GM19438 (cell line): ENCODE measurements around the gene CFAP77.

ENCODE experiments used
- ATAC-seq: cut with Tn5 transposase; IDR thresholded peaks from one replicate; pipeline ENCODE4 v1.9.1; 2021; ENCODE audit warnings: low read depth; ENCODE audit not compliant: unreplicated experiment

The CFAP77 gene

DNA sequence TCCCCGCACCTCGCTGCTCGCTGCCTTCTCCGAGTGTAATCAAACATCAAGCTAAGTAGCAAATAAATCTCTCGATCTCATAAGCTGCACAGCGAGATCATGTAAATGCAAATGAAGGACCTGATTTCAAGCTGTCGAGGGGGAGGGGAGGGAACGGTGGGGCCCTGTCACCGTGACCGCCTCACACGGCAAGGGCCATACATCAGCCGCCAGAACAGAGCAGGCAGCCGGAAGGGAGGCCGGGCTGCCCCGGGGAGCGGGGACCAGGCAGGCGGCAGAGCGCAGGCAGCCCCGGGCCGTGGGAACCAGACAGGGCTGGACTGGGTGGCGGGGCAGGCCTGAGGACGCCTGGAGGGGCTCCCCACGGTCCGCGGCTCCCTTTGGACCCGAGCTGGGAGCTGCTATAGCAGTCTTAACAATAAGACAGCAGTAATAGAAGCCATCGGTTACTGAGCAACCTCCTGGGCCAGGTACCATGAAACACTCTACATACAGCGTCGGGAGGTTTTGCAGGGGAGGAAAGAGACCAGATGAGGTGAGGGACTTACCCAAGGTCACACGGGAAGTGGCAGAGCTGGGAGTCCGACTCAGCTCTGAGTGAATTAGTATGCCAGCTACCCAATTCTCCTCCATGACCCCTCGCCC, 76.8 kb downstream of the CFAP77 start:
- ATAC-seq, result no peak

- no peak for ATAC-seq
These were observed 77.4 kb downstream of the CFAP77 start for GRCh38 chr9:132487351-132487791.

- no peak for ATAC-seq
These were observed 78.0 kb downstream of the CFAP77 start for GRCh38 chr9:132487980-132488535.

DNA sequence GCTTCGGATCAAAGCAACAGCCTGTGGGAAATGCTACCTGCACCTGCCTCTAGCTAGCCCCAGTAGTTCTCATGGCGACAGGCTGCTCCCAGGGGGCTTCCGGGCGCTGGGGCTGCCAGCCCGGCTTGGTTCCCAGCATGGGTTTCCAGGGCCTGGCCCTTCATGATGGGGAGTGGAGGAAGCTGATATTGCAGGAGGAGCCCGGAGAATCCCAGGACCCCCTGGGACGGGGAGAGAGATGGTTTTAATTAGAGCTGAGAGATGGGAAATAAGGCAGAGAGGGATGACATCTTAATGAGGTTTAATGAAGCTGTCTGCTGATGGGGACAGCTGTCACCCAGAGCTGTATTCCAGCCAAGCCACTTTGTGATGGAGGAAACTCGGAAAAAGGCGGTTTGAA, 78.6 kb downstream of the CFAP77 start:
- no peak for ATAC-seq

DNA sequence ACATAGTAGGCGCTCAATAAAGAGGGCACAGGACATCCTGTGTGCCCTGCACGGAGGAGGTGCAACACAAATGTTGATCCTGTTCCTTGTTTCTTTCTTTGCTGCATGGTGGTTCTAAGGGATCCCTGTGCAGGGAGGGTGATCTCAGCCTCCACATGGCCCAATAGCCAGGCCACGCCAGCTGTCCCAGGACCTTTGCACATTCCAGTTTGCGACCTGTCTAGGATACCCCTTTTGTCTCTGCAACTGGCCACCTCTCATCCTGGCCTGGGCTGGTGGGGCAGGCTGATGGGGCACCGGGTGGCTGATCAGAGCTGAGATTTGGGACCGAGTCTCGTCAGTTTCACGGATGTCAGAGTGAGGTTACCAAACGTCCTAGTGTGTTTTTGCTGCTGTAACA, 79.5 kb downstream of the CFAP77 start:
- ATAC-seq, result no peak

GRCh38 chr9:132494857-132495256, 84.8 kb downstream of the CFAP77 start:
- no peak for ATAC-seq

DNA sequence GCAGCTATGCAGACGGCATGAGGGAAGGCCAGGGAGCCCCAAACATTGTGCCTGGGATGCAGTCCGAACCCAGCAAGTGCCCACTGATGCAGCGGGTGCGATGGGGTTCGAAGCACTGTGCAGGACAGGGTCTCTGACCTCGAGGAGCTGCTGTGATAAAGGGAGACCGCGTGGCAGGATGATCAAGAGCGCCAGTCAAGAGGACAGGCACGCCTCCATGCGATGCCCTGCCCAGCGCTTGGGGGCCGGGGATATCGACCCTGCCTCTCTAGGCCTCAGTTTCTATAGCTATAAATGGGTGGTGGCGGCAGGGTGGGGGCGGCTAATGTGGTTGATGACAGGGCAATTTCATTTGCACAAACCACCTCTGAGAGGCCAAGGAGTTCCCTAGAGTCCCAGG, 87.7 kb downstream of the CFAP77 start:
- no peak for ATAC-seq

DNA sequence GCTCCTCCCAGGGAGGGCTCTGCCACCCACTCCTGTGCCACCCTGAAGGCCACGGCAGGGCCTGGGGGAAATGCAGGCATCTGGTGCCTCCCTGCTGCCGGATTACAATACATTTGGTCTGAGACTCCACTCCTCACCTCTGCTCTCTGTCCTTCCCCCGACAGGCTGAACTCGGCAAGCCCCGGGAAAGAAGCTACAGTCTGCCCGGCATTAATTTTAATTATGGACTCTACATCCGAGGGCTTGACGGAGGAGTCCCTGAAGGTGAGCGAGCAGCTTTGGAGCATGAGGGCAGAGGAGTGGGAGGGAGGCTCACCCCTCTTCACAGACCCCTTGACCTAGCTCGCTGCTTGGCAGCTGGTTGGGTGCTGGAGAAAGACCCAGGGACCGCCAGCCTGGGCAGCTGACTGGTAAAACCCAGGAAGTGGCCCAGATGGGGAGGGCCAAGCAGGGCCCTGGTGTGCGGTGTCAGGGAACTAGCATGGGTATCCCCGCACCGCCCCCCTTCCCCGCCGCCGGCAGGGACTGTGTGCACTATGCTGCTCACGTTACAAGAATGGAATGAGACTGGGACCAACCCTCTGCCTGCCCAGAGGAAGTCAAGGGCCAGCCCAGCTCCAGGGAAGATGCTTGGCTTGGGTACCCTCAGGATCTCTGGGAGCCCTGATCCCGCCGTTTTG, 88.7 kb downstream of the CFAP77 start:
- no peak for ATAC-seq

DNA sequence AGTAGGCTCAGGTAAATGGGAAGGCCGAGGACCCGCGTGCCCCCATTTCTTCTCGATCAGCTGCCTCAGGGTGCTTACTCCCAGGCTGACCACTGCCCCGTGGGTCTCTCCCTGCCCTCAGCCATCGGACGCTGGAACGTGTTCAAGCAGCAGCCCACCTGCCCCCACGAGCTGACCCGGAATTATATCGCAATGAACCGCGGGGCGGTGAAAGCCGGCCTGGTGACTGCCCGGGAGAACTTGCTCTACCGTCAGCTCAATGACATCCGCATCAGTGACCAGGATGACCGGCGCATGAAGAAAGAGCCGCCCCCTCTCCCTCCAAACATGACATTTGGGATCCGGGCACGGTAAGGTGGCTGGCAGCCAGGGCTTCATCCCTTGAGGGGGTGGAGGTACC, 89.2 kb downstream of the CFAP77 start:
- ATAC-seq, result no peak

GRCh38 chr9:132500193-132500592, 90.2 kb downstream of the CFAP77 start:
- ATAC-seq, result no peak

DNA sequence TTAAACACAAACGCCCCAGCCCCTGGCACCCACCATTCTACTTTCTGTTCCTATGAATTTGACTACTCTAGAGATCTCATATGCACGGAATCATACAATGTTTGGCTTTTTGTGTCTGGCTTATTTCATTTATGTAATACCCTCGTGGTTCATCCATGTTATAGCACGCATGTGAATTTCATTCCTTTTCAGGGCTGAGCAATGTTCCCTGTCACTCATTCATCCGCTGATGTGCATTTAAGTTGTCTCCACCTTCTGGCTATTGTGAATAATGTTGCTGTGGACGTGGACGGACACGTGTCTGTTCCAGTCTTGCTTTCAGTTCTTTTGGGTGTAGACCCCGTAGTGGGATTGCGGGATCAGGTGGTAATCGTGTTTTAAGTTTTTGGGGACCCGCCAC, 92.5 kb downstream of the CFAP77 start:
- no peak for ATAC-seq

DNA sequence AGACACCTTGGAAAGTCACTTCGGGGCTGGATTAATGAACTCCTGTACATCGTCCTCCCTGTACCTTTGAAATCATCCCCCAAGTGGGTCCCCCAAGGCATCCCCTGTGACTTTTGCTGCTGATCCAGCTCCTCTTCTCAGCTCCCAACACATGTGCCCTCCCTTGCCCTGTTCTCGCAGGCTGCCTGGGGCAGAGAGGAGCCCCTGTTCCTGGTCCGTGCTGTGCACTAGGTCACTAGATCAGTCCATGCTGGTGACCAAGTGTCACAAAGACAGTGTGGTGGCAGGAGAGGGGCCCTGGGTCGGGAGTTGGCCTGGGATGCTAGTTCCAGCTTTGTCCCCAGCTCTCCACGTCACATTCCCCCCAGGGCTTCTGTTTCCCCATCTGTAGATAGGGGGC, 93.1 kb downstream of the CFAP77 start:
- no peak for ATAC-seq

DNA sequence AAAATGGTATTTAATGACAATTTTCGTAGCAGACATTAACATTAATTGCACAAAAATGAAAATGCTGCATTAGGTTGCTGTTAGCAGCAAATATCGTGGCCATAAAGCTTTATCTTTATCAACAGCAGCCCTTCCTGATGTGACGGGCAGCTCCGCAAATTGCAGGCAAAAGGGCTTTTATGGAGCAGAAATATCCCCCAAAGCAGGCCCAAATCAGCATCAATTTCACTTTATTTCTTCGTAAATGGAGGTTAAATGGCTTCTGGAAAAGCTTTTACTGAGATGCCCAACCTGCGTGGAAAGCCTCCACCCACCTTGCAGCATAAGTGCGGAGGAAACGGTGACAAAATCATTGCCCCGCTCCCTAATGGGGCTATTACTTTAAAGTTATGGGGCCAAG, 94.5 kb downstream of the CFAP77 start:
- ATAC-seq, result no peak

DNA sequence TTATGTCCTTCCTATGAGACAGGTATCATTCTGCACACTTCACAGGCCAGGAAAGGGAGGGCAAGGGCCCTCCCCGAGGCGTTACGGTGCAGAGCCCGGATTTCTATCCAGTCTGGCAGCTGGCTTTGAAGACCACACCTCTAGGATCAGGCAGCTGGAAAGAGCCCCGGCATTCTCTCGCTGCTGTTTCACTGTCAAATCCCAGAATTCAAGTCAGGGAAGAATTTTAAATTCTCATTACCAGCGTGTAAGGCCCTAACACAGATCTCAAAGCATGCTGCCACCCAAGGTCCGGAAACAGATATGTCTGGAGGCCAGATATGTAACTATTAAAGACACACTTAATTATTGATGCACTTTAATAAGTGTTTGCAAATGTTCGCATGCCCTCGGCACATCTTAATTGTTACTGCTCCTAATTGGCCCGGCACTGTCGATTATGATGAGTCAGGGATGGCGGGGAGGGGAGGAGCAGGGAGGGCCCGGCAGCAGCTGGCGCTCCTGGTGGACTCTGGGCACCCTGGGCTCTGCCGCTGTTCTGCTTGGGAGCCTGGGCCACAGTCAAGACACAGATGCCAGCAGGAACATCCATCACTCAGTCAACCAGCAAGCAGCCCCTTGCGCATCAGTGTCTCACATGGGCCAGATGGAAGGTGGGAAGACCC, 96.1 kb downstream of the CFAP77 start:
- no peak for ATAC-seq

GRCh38 chr9:132506977-132507669, 97.1 kb downstream of the CFAP77 start:
- ATAC-seq, result no peak

DNA sequence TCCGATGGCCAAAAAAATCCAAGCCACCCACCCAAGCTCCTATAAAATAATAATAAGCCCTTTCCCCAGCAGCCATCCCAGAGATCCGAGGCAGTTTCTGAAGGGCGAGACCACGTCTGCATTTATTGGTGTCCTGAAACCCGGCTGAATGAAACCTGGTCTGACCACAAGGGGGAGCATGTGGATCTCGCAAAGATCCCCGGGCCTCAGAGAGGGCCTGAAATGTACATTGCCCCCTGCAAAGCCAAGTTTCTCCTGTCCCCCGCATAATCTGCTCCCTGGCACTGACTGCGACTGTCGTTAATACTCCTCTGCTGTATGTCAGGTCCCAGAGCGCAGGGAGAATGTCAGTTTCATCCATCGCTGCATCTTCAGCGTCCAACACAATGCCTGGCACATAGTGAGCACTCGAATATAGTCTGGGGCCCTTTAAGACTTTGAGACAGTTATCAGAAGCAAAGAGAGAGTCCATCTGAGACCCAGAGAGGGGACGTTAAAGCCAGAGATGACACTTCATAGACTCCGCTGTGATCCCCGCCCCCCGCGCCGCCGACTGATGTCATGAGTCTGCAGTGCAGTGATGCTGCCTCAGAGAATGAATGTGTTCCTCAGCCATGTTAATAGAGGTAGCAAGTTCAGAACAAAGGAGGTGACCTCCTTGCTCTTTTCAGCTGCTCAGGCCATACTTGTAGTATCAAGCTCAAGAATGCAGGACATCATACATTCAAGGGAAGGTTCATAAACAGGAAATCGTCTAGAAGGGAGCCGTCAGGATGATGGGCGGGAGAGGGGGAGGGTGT, 97.9 kb downstream of the CFAP77 start:
- ATAC-seq, result no peak

DNA sequence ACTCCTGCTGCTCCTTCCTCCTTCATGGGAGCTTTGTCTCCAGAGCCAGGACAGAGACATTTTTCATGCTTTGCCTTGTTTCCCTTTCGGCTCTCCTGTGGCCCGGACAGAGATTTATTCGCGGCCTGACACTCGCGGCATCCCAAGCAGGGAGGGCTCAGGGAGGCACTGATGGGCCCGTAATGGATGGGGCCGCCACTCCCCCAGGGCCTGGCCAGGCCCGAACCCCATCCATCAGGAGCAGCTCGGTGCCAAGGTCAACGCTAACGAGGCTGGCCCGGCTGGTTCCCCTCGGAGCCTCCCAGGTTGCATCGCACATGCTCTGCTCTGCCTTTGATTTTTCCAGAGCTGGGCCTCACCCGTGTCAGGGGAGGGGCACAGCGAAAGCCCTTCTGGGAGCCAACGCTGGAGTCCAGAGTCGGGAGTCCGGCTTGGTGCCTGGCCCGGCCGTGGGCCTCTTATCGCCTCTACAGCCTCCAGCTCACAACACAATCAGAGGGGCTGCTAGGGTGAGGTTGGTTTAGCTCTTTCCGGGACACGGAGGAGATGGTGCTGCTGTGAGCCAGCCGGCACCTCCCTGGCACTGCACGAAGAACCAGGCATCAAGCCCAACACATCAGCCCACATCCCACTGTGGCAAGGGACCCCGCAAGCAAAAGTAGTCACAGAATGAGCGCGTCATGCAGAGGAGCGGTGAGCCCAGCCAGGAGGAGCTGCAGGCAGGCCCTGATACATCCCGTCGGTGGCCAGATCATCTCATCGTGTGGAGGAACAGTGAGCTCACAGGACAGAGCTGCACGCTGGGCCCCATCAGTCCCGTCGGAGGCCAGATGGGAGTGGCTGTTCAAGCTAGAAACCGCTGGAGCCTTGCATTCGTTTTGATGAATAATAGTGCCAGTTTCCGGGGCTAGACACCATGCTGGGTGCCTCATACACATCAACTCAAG, 100.2 kb downstream of the CFAP77 start:
- no peak for ATAC-seq

GRCh38 chr9:132511191-132511999, 101.4 kb downstream of the CFAP77 start:
- no peak for ATAC-seq
